Endodermal cell (in vitro differentiated cells): ENCODE measurements around the gene RPS6KA2. TPM values are rescaled to one million over a fixed set of nuclear protein-coding genes. Genes with fewer than 3 reads are reported as not detected.

Source experiments
- DNase-seq: peaks from one replicate; pipeline ENCODE4 v3.0.0-alpha.2; 2017
- H3K27ac ChIP-seq: 2 replicates; pipeline ENCODE4 v1.5.1; 2013; ENCODE audit warnings: mild to moderate bottlenecking, low read depth, low read length, moderate library complexity
- H3K27me3 ChIP-seq: 2 replicates; pipeline ENCODE4 v1.6.1; 2013; ENCODE audit warnings: mild to moderate bottlenecking, low read length, moderate library complexity; ENCODE audit not compliant: insufficient read depth, control insufficient read depth, poor library complexity, severe bottlenecking
- H3K36me3 ChIP-seq: 2 replicates; pipeline ENCODE4 v1.7.0; 2013; ENCODE audit warnings: mild to moderate bottlenecking, low read length, moderate library complexity; ENCODE audit not compliant: control insufficient read depth, insufficient read depth
- H3K4me1 ChIP-seq: one replicate; pipeline ENCODE4 v1.7.0; 2013; ENCODE audit warnings: low read length; ENCODE audit not compliant: control insufficient read depth, insufficient read depth
- H3K4me3 ChIP-seq: 2 replicates; pipeline ENCODE4 v1.5.1; 2013; ENCODE audit warnings: mild to moderate bottlenecking, low read length, moderate library complexity
- H3K9ac ChIP-seq: 2 replicates; pipeline ENCODE4 v1.6.1; 2013; ENCODE audit warnings: mild to moderate bottlenecking, low read length, moderate library complexity; ENCODE audit not compliant: poor library complexity, severe bottlenecking; ENCODE audit errors: extremely low read depth
- H3K9me3 ChIP-seq: 2 replicates; pipeline ENCODE4 v1.6.1; 2013; ENCODE audit warnings: mild to moderate bottlenecking, low read length, moderate library complexity; ENCODE audit not compliant: control insufficient read depth
- H3K27ac Mint-ChIP-seq: 2 replicates; pipeline ENCODE4 v1.8.0; 2020; ENCODE audit warnings: mixed read lengths
- H3K27me3 Mint-ChIP-seq: 2 replicates; pipeline ENCODE4 v1.8.0; 2021; ENCODE audit warnings: mild to moderate bottlenecking, mixed read lengths; ENCODE audit not compliant: insufficient read depth
- H3K36me3 Mint-ChIP-seq: 2 replicates; pipeline ENCODE4 v1.8.0; 2020; ENCODE audit warnings: low read depth, mixed read lengths
- H3K4me1 Mint-ChIP-seq: 2 replicates; pipeline ENCODE4 v1.8.0; 2020; ENCODE audit warnings: mixed read lengths
- H3K4me3 Mint-ChIP-seq: 2 replicates; pipeline ENCODE4 v1.8.0; 2020; ENCODE audit warnings: mild to moderate bottlenecking, moderate library complexity, mixed read lengths
- H3K9me3 Mint-ChIP-seq: 2 replicates; pipeline ENCODE4 v1.8.0; 2020; ENCODE audit warnings: mild to moderate bottlenecking, mixed read lengths
- WGBS, 2 experiments: methylation state at CpG; one replicate each; pipeline versions ENCODE4 v1.1.5 to v1.1.7; 2013; ENCODE audit warnings: missing lambda C conversion rate in 2 of 2, mixed read lengths in 1 of 2; ENCODE audit not compliant: insufficient coverage in 1 of 2, insufficient read length in 1 of 2; 5-methylcytosine and 5-hydroxymethylcytosine counted together
- total RNA-seq, 2 donors: library from RNA; stranded (reverse); fragmentation: NEBNext Ultra II Directional in 1 of 2; extraction: Animal tissue kit (Norgen Biotek cat#: 25700) in 1 of 2; gene quantifications; 2 replicates in 1 of 2; 3 replicates in 1 of 2; pipeline ENCODE4 v1.2.1, GENCODE V29; 2021
- TF ChIP-seq, protein P1 (sequence below): fragments of 200-600 bp; sonication (generic); conservative IDR thresholded peaks from 2 replicates; pipeline ENCODE4 v1.5.0; 2021; ENCODE audit warnings: antibody characterized with exemption, mild to moderate bottlenecking

Gene RPS6KA2
- total RNA-seq, 2 donors from 2014 or later: 17.9 to 23.9 TPM

DNA sequence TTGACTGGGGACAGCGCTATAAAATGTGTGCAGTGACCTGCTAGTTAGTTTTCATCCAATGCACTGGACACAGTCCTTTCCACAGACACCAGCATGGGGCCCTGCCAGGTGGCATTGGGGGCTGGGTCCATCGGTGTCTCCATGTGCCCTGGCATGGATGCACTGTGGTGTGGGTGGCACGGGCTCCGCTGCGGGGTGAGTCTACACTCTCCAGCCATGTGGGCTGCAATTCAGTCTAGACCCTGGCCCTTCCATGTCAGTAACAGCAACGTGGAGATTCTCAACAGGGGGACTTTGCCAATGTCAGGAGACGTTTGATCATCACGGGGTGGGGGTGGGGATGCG, 140.5 kb downstream of the RPS6KA2 start:
- H3K27me3 Mint-ChIP-seq: no peaks in the 10 kb centered on the region
- Histone ChIP-seq H3K27ac (no peak overlapping the region), H3K9me3 (peaks cover 9% of the 10 kb centered on the region), H3K9ac (no peak overlapping the region), H3K4me3 (no peak overlapping the region), H3K27me3 (no peaks in the 10 kb centered on the region), H3K36me3 (peaks cover 21% of the 10 kb centered on the region), H3K4me1 (no peaks in the 10 kb centered on the region)
- no peak overlapping the region for H3K4me3 Mint-ChIP-seq
- 92 to 98% methylated on average over 9 of the region's 9 CpGs for WGBS, 2 experiments
- no peak overlapping the region for H3K27ac Mint-ChIP-seq
- peaks cover 25% of the 10 kb centered on the region for H3K36me3 Mint-ChIP-seq
- H3K9me3 Mint-ChIP-seq: no peaks in the 10 kb centered on the region
- TF ChIP-seq, protein P1, sequence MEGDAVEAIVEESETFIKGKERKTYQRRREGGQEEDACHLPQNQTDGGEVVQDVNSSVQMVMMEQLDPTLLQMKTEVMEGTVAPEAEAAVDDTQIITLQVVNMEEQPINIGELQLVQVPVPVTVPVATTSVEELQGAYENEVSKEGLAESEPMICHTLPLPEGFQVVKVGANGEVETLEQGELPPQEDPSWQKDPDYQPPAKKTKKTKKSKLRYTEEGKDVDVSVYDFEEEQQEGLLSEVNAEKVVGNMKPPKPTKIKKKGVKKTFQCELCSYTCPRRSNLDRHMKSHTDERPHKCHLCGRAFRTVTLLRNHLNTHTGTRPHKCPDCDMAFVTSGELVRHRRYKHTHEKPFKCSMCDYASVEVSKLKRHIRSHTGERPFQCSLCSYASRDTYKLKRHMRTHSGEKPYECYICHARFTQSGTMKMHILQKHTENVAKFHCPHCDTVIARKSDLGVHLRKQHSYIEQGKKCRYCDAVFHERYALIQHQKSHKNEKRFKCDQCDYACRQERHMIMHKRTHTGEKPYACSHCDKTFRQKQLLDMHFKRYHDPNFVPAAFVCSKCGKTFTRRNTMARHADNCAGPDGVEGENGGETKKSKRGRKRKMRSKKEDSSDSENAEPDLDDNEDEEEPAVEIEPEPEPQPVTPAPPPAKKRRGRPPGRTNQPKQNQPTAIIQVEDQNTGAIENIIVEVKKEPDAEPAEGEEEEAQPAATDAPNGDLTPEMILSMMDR: peak; percentile 4
- peaks cover 4% of the 10 kb centered on the region for H3K4me1 Mint-ChIP-seq
- no peak for DNase-seq

DNA sequence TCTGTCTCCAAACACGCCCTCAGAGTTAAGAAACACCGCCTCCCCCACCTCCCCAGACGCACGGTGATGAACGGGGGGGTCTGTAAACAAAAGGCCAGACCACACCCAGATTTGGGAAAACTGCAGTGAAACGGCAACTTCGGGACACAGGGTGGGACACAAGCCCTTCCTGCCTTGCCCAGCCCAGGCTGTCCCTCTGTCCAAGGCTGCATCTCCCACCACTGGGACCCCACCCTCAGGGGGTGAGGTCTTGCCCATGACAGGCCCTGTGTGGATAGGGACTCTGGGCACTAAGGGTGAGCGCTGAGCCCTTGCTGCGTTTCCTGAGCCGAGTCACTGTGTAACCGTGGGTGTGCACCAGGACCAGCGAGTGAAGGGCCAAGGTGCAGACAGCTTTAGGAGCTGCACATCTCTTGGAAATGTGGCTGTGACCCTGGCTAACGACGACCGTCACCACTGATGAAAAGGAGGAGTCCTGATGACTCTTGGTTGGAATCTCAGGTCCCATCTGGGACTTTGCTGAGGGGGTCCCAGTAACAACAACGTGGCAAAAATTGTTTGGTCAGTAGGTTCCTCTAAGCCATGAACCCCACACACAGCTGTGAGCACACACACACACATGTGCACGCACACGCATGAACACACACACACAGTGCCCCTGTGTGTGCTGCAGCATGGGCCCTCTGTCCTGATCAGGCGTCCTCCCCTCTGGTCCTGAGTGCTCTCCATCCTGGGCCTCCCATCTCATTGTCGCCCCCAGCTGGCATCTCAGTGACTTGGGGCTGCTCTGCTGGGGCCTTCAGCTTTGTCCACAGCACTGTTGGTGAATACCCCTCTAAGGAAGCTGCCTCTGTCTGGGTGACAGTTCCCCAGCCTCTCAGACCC, 141.2 kb downstream of the RPS6KA2 start:
- no peaks in the 10 kb centered on the region for H3K27me3 ChIP-seq
- TF ChIP-seq, protein P1: peak; percentile 24
- Mint-ChIP-seq H3K27ac (no peak overlapping the region), H3K4me1 (peaks cover 4% of the 10 kb centered on the region), H3K27me3 (no peaks in the 10 kb centered on the region), H3K4me3 (no peak overlapping the region), H3K9me3 (no peaks in the 10 kb centered on the region), H3K36me3 (peaks cover 25% of the 10 kb centered on the region)
- H3K36me3 ChIP-seq: peaks cover 21% of the 10 kb centered on the region
- 89 to 94% methylated on average over 8 to 20 of the region's 20 CpGs for WGBS, 2 experiments
- no peak for DNase-seq
- H3K4me3 ChIP-seq: no peak overlapping the region
- no peak overlapping the region for H3K9ac ChIP-seq
- H3K4me1 ChIP-seq: no peaks in the 10 kb centered on the region
- H3K9me3 ChIP-seq: peaks cover 9% of the 10 kb centered on the region
- H3K27ac ChIP-seq: no peak overlapping the region

DNA sequence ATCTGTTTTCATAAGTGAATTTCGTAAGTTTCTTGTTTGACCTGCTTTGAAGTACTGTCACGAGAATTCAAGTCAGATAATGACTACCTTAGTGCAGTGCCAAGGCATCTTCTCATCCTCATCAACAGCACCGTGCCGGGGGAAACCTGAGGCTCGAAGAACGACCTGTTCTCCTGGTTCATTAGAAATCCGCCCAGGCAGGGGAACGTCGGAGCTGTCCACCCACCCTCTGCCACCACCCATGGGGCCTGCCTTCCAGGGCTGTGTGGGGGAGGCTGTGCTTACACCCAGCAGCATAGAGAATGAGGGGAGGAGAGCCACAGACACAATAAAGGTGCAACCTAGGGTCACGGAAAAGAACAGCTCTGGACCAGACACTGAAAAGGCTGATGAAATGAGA, 142.2 kb downstream of the RPS6KA2 start:
- no peak overlapping the region for H3K4me3 Mint-ChIP-seq
- peaks cover 21% of the 10 kb centered on the region for H3K36me3 ChIP-seq
- H3K4me3 ChIP-seq: no peak overlapping the region
- H3K27me3 Mint-ChIP-seq: no peaks in the 10 kb centered on the region
- no peak for DNase-seq
- no peaks in the 10 kb centered on the region for H3K27me3 ChIP-seq
- H3K27ac ChIP-seq: no peak overlapping the region
- H3K36me3 Mint-ChIP-seq: peaks cover 28% of the 10 kb centered on the region
- H3K27ac Mint-ChIP-seq: no peak overlapping the region
- WGBS, 2 experiments: 87 to 95% methylated on average over 10 of the region's 10 CpGs
- no peaks in the 10 kb centered on the region for H3K4me1 ChIP-seq
- H3K9ac ChIP-seq: no peak overlapping the region
- H3K9me3 Mint-ChIP-seq: no peaks in the 10 kb centered on the region
- H3K9me3 ChIP-seq: peaks cover 9% of the 10 kb centered on the region
- H3K4me1 Mint-ChIP-seq: peaks cover 4% of the 10 kb centered on the region
- TF ChIP-seq, protein P1: no peak
